OCI-LY1 (cell line): ENCODE results near the gene SEZ6.
"Not testable (repeated sequence)": the region's sequence is repeated elsewhere in the genome, so short reads cannot be mapped to it uniquely, and the experiment has no call there.

ENCODE experiments used
- H2AFZ ChIP-seq: fragments of 200-600 bp; sonication (generic), shearing (Covaris generic); 2 replicates; pipeline ENCODE4 v1.6.0; 2014; ENCODE audit warnings: antibody characterized with exemption, mild to moderate bottlenecking, low read length
- H3F3A ChIP-seq: fragments of 200-600 bp; sonication (generic), shearing (Covaris generic); 2 replicates; pipeline ENCODE4 v1.6.0; 2014; ENCODE audit warnings: mild to moderate bottlenecking, antibody characterized with exemption, low read length, moderate library complexity; ENCODE audit not compliant: insufficient read depth
- H3K27ac ChIP-seq: fragments of 200-600 bp; sonication (generic); 2 replicates; pipeline ENCODE4 v1.5.1; 2014; ENCODE audit warnings: low read length, mixed run types, mild to moderate bottlenecking, low read depth; ENCODE audit not compliant: poor library complexity, severe bottlenecking
- H3K27me3 ChIP-seq: fragments of 200-600 bp; sonication (generic); 2 replicates; pipeline ENCODE4 v1.6.0; 2014; ENCODE audit warnings: antibody characterized with exemption, mild to moderate bottlenecking, low read length, moderate library complexity; ENCODE audit not compliant: insufficient read depth
- H3K36me3 ChIP-seq: fragments of 200-600 bp; sonication (generic); 2 replicates; pipeline ENCODE4 v1.6.1; 2014; ENCODE audit warnings: mild to moderate bottlenecking, antibody characterized with exemption, low read length, moderate library complexity, mixed read lengths; ENCODE audit not compliant: insufficient read depth
- H3K4me1 ChIP-seq: fragments of 200-600 bp; sonication (generic); 2 replicates; pipeline ENCODE4 v1.5.1; 2014; ENCODE audit warnings: mild to moderate bottlenecking, low read length, moderate library complexity; ENCODE audit not compliant: insufficient read depth, severe bottlenecking
- H3K4me2 ChIP-seq: fragments of 200-600 bp; sonication (generic), shearing (Covaris generic); 2 replicates; pipeline ENCODE4 v1.6.1; 2014; ENCODE audit warnings: low read length
- H3K4me3 ChIP-seq: fragments of 200-600 bp; sonication (generic); 2 replicates; pipeline ENCODE4 v1.5.1; 2014; ENCODE audit warnings: low read length, low read depth, mild to moderate bottlenecking, mixed read lengths; ENCODE audit not compliant: poor library complexity, severe bottlenecking
- H3K79me2 ChIP-seq: fragments of 200-600 bp; shearing (Covaris generic); 2 replicates; pipeline ENCODE4 v1.6.1; 2016; ENCODE audit warnings: mixed run types, low read length, mixed read lengths; ENCODE audit not compliant: insufficient read depth
- H3K9ac ChIP-seq: fragments of 200-600 bp; sonication (generic), shearing (Covaris generic); 2 replicates; pipeline ENCODE4 v1.6.1; 2014; ENCODE audit warnings: mild to moderate bottlenecking, low read length, mixed read lengths
- H3K9me2 ChIP-seq: fragments of 200-600 bp; sonication (generic), shearing (Covaris generic); 2 replicates; pipeline ENCODE4 v1.6.1; 2014; ENCODE audit warnings: low read depth, mild to moderate bottlenecking, low read length, mixed read lengths
- H3K9me3 ChIP-seq: fragments of 200-600 bp; shearing (Covaris generic); 2 replicates; pipeline ENCODE4 v1.6.1; 2014; ENCODE audit warnings: low read length, mixed read lengths
- H4K20me1 ChIP-seq: fragments of 200-600 bp; sonication (generic), shearing (Covaris generic); 2 replicates; pipeline ENCODE4 v1.6.0; 2016; ENCODE audit warnings: mild to moderate bottlenecking, low read length; ENCODE audit not compliant: insufficient read depth
- CTCF ChIP-seq: fragments of 200-600 bp; sonication (generic), shearing (Covaris generic); IDR thresholded peaks from 2 replicates; pipeline ENCODE4 v1.5.1; 2017; ENCODE audit warnings: mild to moderate bottlenecking, antibody characterized with exemption, low read length, moderate library complexity, mixed read lengths
- EZH2 ChIP-seq: fragments of 200-600 bp; sonication (generic), shearing (Covaris generic); IDR thresholded peaks from 2 replicates; pipeline ENCODE4 v1.8.0; 2017; ENCODE audit warnings: borderline replicate concordance, mixed run types, mild to moderate bottlenecking, antibody characterized with exemption, low read length, moderate library complexity, mixed read lengths

The SEZ6 gene

GRCh38 chr17:28937044-28937729, 68.6 kb downstream of the SEZ6 start:
- TF ChIP-seq CTCF = no peak
- TF ChIP-seq EZH2 = no peak
- Histone ChIP-seq H2AFZ (no peak overlapping the region), H3K27me3 (no peaks in the 10 kb centered on the region), H3K4me1 (peaks cover 34% of the 10 kb centered on the region), H3K9ac (no peak overlapping the region), H3K9me3 (no peaks in the 10 kb centered on the region), H4K20me1 (0 out of 2 replicates have a peak, but pooled peaks cover 4% of the 10 kb centered on the region), H3K27ac (no peak overlapping the region), H3F3A (no peaks in the 10 kb centered on the region), H3K4me3 (no peak overlapping the region), H3K4me2 (no peak overlapping the region), H3K36me3 (peaks cover 72% of the 10 kb centered on the region; the same call in 1 of the 2 replicates), H3K9me2 (no peaks in the 10 kb centered on the region), H3K79me2 (peaks cover 94% of the 10 kb centered on the region)

DNA sequence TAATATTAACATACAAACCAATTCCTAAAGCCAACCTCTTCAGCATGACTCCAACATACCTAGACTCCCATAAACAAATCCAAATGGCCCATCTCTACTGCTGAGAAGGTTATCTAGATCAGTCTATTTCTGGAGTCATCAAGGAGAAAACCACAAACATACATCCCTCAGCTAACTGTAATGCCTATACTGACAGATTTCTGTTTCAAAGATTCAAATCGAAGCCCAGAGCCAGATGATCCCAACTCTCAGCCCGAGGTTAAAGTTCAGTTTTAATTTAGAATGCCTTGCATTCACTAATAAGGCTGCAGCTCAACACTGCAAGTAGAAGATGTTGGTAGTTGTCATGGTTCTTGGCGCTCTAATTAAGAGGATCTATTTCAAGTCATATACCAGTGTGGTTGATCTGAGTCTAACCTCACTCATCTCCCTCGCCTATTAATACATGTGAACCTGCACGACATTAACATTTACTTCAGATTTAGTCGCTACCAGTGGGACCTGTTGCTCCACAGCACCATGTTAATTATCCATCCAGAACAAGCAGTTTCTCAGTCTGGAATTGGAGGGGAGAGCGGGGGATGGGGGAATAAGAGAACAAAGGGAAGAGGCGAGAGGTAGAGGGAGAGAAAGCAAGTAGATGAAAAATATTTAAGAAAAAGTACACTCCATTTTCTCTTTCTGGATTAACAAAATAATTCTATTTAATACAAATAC, 69.9 kb downstream of the SEZ6 start:
- Histone ChIP-seq H3K4me3 (no peak overlapping the region), H3K4me1 (peaks cover 27% of the 10 kb centered on the region), H3K9me3 (no peaks in the 10 kb centered on the region), H3F3A (no peaks in the 10 kb centered on the region), H4K20me1 (no peaks in the 10 kb centered on the region), H3K27me3 (no peaks in the 10 kb centered on the region), H3K4me2 (no peak overlapping the region), H3K36me3 (peaks cover 59% of the 10 kb centered on the region; the same call in 1 of the 2 replicates), H3K27ac (no peak overlapping the region), H3K9ac (no peak overlapping the region), H3K79me2 (peaks cover 84% of the 10 kb centered on the region), H2AFZ (no peak overlapping the region), H3K9me2 (no peaks in the 10 kb centered on the region)
- TF ChIP-seq CTCF (no peak), EZH2 (no peak)

DNA sequence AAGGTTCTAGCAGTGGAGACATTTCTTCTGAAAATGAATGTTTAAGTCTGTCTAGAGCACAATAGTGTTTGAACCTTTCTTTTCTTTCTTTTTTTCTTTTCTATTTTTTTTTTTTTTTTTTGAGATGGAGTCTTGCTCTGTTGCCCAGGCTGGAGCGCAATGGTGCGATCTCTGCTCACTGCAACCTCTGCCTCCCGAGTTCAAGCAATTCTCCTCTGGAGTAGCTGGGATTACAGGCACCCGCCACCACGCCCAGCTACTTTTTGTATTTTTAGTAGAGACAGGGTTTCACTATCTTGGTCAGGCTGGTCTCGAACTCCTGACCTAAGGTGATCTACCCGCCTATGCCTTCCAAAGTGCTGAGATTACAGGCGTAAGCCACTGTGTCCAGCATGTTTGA, 71.3 kb downstream of the SEZ6 start:
- H3K9me3 ChIP-seq, H3K4me3 ChIP-seq, H3F3A ChIP-seq, H2AFZ ChIP-seq, H3K27ac ChIP-seq, H3K9me2 ChIP-seq, H3K27me3 ChIP-seq, H3K4me2 ChIP-seq, H4K20me1 ChIP-seq, H3K9ac ChIP-seq: not testable (repeated sequence)
- Histone ChIP-seq H3K4me1 (peaks cover 20% of the 10 kb centered on the region), H3K36me3 (peaks cover 51% of the 10 kb centered on the region), H3K79me2 (peaks cover 81% of the 10 kb centered on the region)
